Pancreas (tissue), 10 donors: ENCODE measurements around the gene TANK. TPM values are rescaled to one million over a fixed set of nuclear protein-coding genes. Genes with fewer than 3 reads are reported as not detected.

Experiments
- ATAC-seq, 4 donors: fragments of 200-7000 bp; cut with Tn5 transposase; one replicate each; pipeline versions ENCODE4 v1.8.0 to v1.9.1; 2020; ENCODE audit warnings: mild to moderate bottlenecking in 4 of 4, moderate library complexity in 4 of 4
- DNase-seq, 6 donors: peaks; one replicate each; pipeline ENCODE4 v3.0.0-alpha.2; 2020
- FAIRE-seq: peaks from 2 replicates; lab custom pipeline; 2012; peaks lifted over from hg19 to GRCh38; lab: Jason Lieb, UNC
- H3K27ac ChIP-seq, 4 donors: fragments of 200-600 bp; sonication (generic); 1 replicate in 3 of 4; 2 replicates in 1 of 4; pipeline versions ENCODE4 v1.5.0 to v1.8.0; 2020
- H3K27me3 ChIP-seq, 4 donors: fragments of 200-600 bp; one replicate each; pipeline ENCODE4 v1.8.0; 2021
- H3K36me3 ChIP-seq, 3 donors: fragments of 200-600 bp; sonication (generic) in 1 of 3; one replicate each; pipeline versions ENCODE4 v1.5.0 to v1.8.0; 2020 to 2021
- H3K4me1 ChIP-seq, 3 donors: fragments of 200-600 bp; one replicate each; pipeline ENCODE4 v1.8.0; 2021
- H3K4me3 ChIP-seq, 4 donors: fragments of 200-600 bp; sonication (generic) in 2 of 4; one replicate each; pipeline versions ENCODE4 v1.5.0 to v1.8.0; 2020 to 2021
- H3K9me3 ChIP-seq, 4 donors: fragments of 200-600 bp; one replicate each; pipeline ENCODE4 v1.8.0; 2021
- CTCF ChIP-seq, 4 donors: fragments of 200-600 bp; sonication (generic) in 3 of 4; IDR thresholded peaks; one replicate each; pipeline versions ENCODE4 v1.5.0 to v1.8.0; 2021; ENCODE audit warnings: antibody characterized with exemption in 4 of 4
- WGBS, 2 donors: extraction: QIAGEN DNeasy Blood & Tissue Kit; methylation state at CpG; one replicate each; pipeline ENCODE4 v1.1.7; 2013; 5-methylcytosine and 5-hydroxymethylcytosine counted together
- intact Hi-C, 3 donors: fragments of 100-400 bp; cut with DNase I; formaldehyde crosslinking; loops; one replicate each; pipeline versions ENCODE4 v1.11.1 to v1.14.2; 2022
- polyA plus RNA-seq, 2 donors: library from polyadenylated mRNA; stranded (reverse); fragments of 200-250 nt; gene quantifications; one replicate each; pipeline ENCODE4 v1.2.3, GENCODE V29; 2013
- total RNA-seq, 6 donors: library from RNA; stranded (reverse); fragmentation: NEBNext Ultra II Directional in 4 of 6; extraction: Animal tissue kit (Norgen Biotek cat#: 25700) in 4 of 6; gene quantifications; one replicate each; pipeline versions ENCODE4 v1.2.1 to v1.2.4, GENCODE V29; 2021 to 2023
- donor health status: healthy with polysubstance abuse.
- donor health status: DM: no; HTN: no; CAD: no; lungs with moderate emphysema.
- donor health status: DM: no; HTN: no; CAD: no.
- donor health status: control.
- donor health status: control.
- donor health status: Bipolar disorder and iron deficiency.
- donor health status: DM: yes; HTN: yes; CAD: no.
- donor health status: DM: no; HTN: no; CAD: no.
- donor health status: DM: no; HTN: no; CAD: no.
- donor health status: DM: yes; HTN: yes; CAD: no.

Gene TANK
- total and polyA plus RNA-seq, 8 donors: 10.9 to 30.3 (median 16.0) TPM

GRCh38 chr2:161147856-161148255, 12.4 kb upstream of the TANK start:
- H3K36me3 ChIP-seq: no peaks in the 10 kb centered on the region
- DNase-seq (no peak), ATAC-seq (no peak), FAIRE-seq (no peak)
- H3K4me1 ChIP-seq: no peaks in the 10 kb centered on the region
- no peaks in the 10 kb centered on the region for H3K9me3 ChIP-seq
- H3K4me3 ChIP-seq: no peak overlapping the region
- WGBS, 2 donors: 58 to 73% methylated on average over 1 of the region's 1 CpG
- no peak overlapping the region for H3K27ac ChIP-seq
- H3K27me3 ChIP-seq: no peaks in the 10 kb centered on the region
- intact Hi-C loops: no loop called here
- TF ChIP-seq CTCF (IDR thresholded peaks at IDR 0.05): no peak

GRCh38 chr2:161150704-161151103, 9.5 kb upstream of the TANK start:
- WGBS, 2 donors: 85 to 90% methylated on average over 4 of the region's 4 CpGs
- ATAC-seq (no peak), FAIRE-seq (no peak), DNase-seq (no peak)
- Histone ChIP-seq H3K9me3 (no peaks in the 10 kb centered on the region), H3K27me3 (no peaks in the 10 kb centered on the region), H3K4me1 (no peaks in the 10 kb centered on the region), H3K27ac (no peak overlapping the region), H3K36me3 (no peaks in the 10 kb centered on the region), H3K4me3 (no peak overlapping the region)
- intact Hi-C loops: no loop called here
- TF ChIP-seq CTCF (IDR thresholded peaks at IDR 0.05): no peak

- H3K27me3 ChIP-seq: no peaks in the 10 kb centered on the region
- H3K36me3 ChIP-seq: no peaks in the 10 kb centered on the region
- no peak overlapping the region for H3K4me3 ChIP-seq
- intact Hi-C loops: no loop called here
- ATAC-seq (no peak), FAIRE-seq (no peak), DNase-seq (no peak)
- H3K27ac ChIP-seq: no peak overlapping the region
- H3K9me3 ChIP-seq: no peaks in the 10 kb centered on the region
- no peaks in the 10 kb centered on the region for H3K4me1 ChIP-seq
- no peak for TF ChIP-seq CTCF (IDR thresholded peaks at IDR 0.05)
Observed at GRCh38 chr2:161152302-161152701, 7.9 kb upstream of the TANK start.

- peak overlapping the region in 1 of 4 donors; percentile 95 for H3K27ac ChIP-seq
- no peaks in the 10 kb centered on the region for H3K27me3 ChIP-seq
- 89 to 97% methylated on average over 2 of the region's 2 CpGs for WGBS, 2 donors
- FAIRE-seq (no peak), DNase-seq (no peak), ATAC-seq (no peak)
- no peak for TF ChIP-seq CTCF (IDR thresholded peaks at IDR 0.05)
- no peaks in the 10 kb centered on the region for H3K9me3 ChIP-seq
- peaks cover 0 to 7% (median 0%) of the 10 kb centered on the region in 3 donors for H3K36me3 ChIP-seq
- H3K4me1 ChIP-seq: peaks cover 6 to 21% (median 18%) of the 10 kb centered on the region in 3 donors
- no peak overlapping the region for H3K4me3 ChIP-seq
- intact Hi-C loops: no loop called here
Observed at GRCh38 chr2:161158882-161159281, 1.3 kb upstream of the TANK start.

- Histone ChIP-seq H3K9me3 (no peaks in the 10 kb centered on the region), H3K27me3 (no peaks in the 10 kb centered on the region), H3K36me3 (peaks cover 0 to 11% (median 0%) of the 10 kb centered on the region in 3 donors), H3K4me1 (peaks cover 6 to 21% (median 18%) of the 10 kb centered on the region in 3 donors), H3K4me3 (peak overlapping the region in 3 of 4 donors; percentile 3 to 89 (median 69)), H3K27ac (peak overlapping the region; percentile 35 to 95 (median 94))
- FAIRE-seq (peak; percentile 64), DNase-seq (no peak), ATAC-seq (no peak)
- intact Hi-C loops: no loop called here
- no peak for TF ChIP-seq CTCF (IDR thresholded peaks at IDR 0.05)
- whole genome bisulfite sequencing, 2 donors: 9 to 10% methylated on average over 9 of the region's 9 CpGs
Observed at GRCh38 chr2:161159456-161160225, 587 bp upstream of the TANK start.
